Adrenal gland (tissue), 12 donors: Measurements from ENCODE around the gene EPDR1. TPM values are rescaled to one million over a fixed set of nuclear protein-coding genes. Genes with fewer than 3 reads are reported as not detected.

ENCODE experiments used
- DNase-seq, 7 donors: peaks; one replicate each; pipeline ENCODE4 v3.0.0-alpha.2; 2019 to 2020
- H3K27ac ChIP-seq, 5 donors: fragments of 200-600 bp; sonication (generic) in 4 of 5; 1 replicate in 3 of 5; 2 replicates in 2 of 5; pipeline versions ENCODE4 v1.5.1 to v1.8.0; 2016 to 2020; ENCODE audit warnings: mild to moderate bottlenecking in 1 of 5
- H3K27me3 ChIP-seq: fragments of 200-600 bp; 2 replicates; pipeline ENCODE4 v1.8.0; 2021
- H3K36me3 ChIP-seq, 2 donors: fragments of 200-600 bp; replicated peaks in 1 of 2; 1 replicate in 1 of 2; 2 replicates in 1 of 2; pipeline versions ENCODE4 v1.5.1 to v1.8.0; 2018 to 2022
- H3K4me1 ChIP-seq, 2 donors: fragments of 200-600 bp; replicated peaks in 1 of 2; 1 replicate in 1 of 2; 2 replicates in 1 of 2; pipeline versions ENCODE4 v1.5.1 to v1.8.0; 2018 to 2021
- H3K4me3 ChIP-seq, 4 donors: fragments of 200-600 bp; sonication (generic) in 3 of 4; one replicate each; pipeline ENCODE4 v1.5.1; 2016 to 2018
- H3K9me3 ChIP-seq, 3 donors: fragments of 200-600 bp; sonication (generic) in 1 of 3; replicated peaks in 1 of 3; 1 replicate in 2 of 3; 2 replicates in 1 of 3; pipeline versions ENCODE4 v1.5.1 to v1.8.0; 2016 to 2021
- CTCF ChIP-seq, 6 experiments: fragments of 450-650 bp in 4 of 6; fragments of 200-600 bp in 2 of 6; sonication (generic) in 1 of 6; IDR thresholded peaks; 1 replicate in 5 of 6; 2 replicates in 1 of 6; pipeline versions ENCODE4 v1.5.1 to v1.8.0; 2016 to 2021; ENCODE audit warnings: antibody characterized with exemption in 6 of 6, mild to moderate bottlenecking in 2 of 6, moderate library complexity in 1 of 6
- POLR2A ChIP-seq, 2 donors: fragments of 450-650 bp; IDR thresholded peaks; one replicate each; pipeline ENCODE4 v1.6.1; 2017; ENCODE audit warnings: antibody characterized with exemption in 2 of 2, mild to moderate bottlenecking in 2 of 2, moderate library complexity in 1 of 2
- WGBS, 4 donors: extraction: QIAGEN DNeasy Blood & Tissue Kit in 2 of 4; methylation state at CpG; one replicate each; pipeline versions ENCODE4 v1.1.5 to v1.1.7; 2013 to 2017; 5-methylcytosine and 5-hydroxymethylcytosine counted together
- intact Hi-C, 2 donors: fragments of 100-400 bp; cut with DNase I; formaldehyde crosslinking; loops; one replicate each; pipeline versions ENCODE4 v1.14.1 to v1.15.0; 2022 to 2023
- polyA plus RNA-seq, 3 donors: library from polyadenylated mRNA; stranded (reverse); fragments of 200-250 nt in 2 of 3; fragments of 350-450 nt in 1 of 3; fragmentation: Illumina TruSeq in 1 of 3; extraction: RNeasy Lipid Tissue Mini Kit (QIAGEN cat#74804) in 1 of 3; gene quantifications; one replicate each; pipeline ENCODE4 v1.2.3, GENCODE V29; 2013 to 2014
- total RNA-seq, 9 donors: library from RNA; depleted of rRNA in 4 of 9; stranded (reverse); fragments of >200 nt in 4 of 9; fragments of 120-200 nt in 1 of 9; fragmentation: NEBNext Ultra II Directional in 1 of 9; extraction: Animal tissue kit (Norgen Biotek cat#: 25700) in 1 of 9; gene quantifications; one replicate each; pipeline versions ENCODE4 v1.1.0 to v1.2.4, GENCODE V29; 2013 to 2023
- donor health status: healthy with polysubstance abuse.
- donor health status: Bipolar disorder and iron deficiency.
- donor health status: DM: yes; HTN: yes; CAD: no.
- donor health status: DM: no; HTN: no; CAD: no.
- donor health status: DM: no; HTN: no; CAD: no.
- donor health status: DM: yes; HTN: yes; CAD: no.

EPDR1 gene
- total and polyA plus RNA-seq, 12 donors = 4.8 to 210 (median 69.8) TPM

- Histone ChIP-seq H3K9me3 (no peaks in the 10 kb centered on the region), H3K27me3 (no peaks in the 10 kb centered on the region), H3K4me1 (peaks cover 0 to 6% of the 10 kb centered on the region in 2 donors), H3K36me3 (no peaks in the 10 kb centered on the region), H3K27ac (no peak overlapping the region), H3K4me3 (no peak overlapping the region)
- 86 to 98% (median 96%) methylated on average over 9 of the region's 9 CpGs for WGBS, 4 donors
- no peak for DNase-seq
- intact Hi-C loops = no loop called here
- TF ChIP-seq POLR2A (IDR thresholded peaks at IDR 0.05) (no peak), CTCF (IDR thresholded peaks at IDR 0.05) (no peak)
These were observed 12.7 kb downstream of the EPDR1 start for GRCh38 chr7:37933018-37933566.

GRCh38 chr7:37942934-37943610, 22.6 kb downstream of the EPDR1 start:
- DNase-seq = peak; percentile 81 to 95 (median 94)
- peaks cover 4 to 23% of the 10 kb centered on the region in 2 donors for H3K4me1 ChIP-seq
- no peaks in the 10 kb centered on the region for H3K36me3 ChIP-seq
- no peak overlapping the region for H3K4me3 ChIP-seq
- H3K27ac ChIP-seq = peak overlapping the region; percentile 60 to 91 (median 73)
- WGBS, 4 donors = 34 to 43% (median 37%) methylated on average over 10 to 12 of the region's 12 CpGs
- no peaks in the 10 kb centered on the region for H3K27me3 ChIP-seq
- intact Hi-C loops = no loop called here
- H3K9me3 ChIP-seq = no peaks in the 10 kb centered on the region
- no peak for TF ChIP-seq CTCF (IDR thresholded peaks at IDR 0.05)
- no peak for TF ChIP-seq POLR2A (IDR thresholded peaks at IDR 0.05)

GRCh38 chr7:37943905-37944736, 23.7 kb downstream of the EPDR1 start:
- TF ChIP-seq POLR2A (IDR thresholded peaks at IDR 0.05) (no peak), CTCF (IDR thresholded peaks at IDR 0.05) (no peak)
- WGBS, 4 donors = 70 to 84% (median 78%) methylated on average over 8 of the region's 8 CpGs
- Histone ChIP-seq H3K4me1 (peaks cover 4 to 23% of the 10 kb centered on the region in 2 donors), H3K27ac (peak overlapping the region; percentile 60 to 81 (median 73)), H3K36me3 (no peaks in the 10 kb centered on the region), H3K27me3 (no peaks in the 10 kb centered on the region), H3K9me3 (no peaks in the 10 kb centered on the region), H3K4me3 (no peak overlapping the region)
- intact Hi-C loops = no loop called here
- no peak for DNase-seq

- H3K9me3 ChIP-seq = no peaks in the 10 kb centered on the region
- no peak for DNase-seq
- H3K27me3 ChIP-seq = no peaks in the 10 kb centered on the region
- peak overlapping the region in 2 of 5 donors; percentile 46 to 73 for H3K27ac ChIP-seq
- H3K4me1 ChIP-seq = peaks cover 4 to 23% of the 10 kb centered on the region in 2 donors
- TF ChIP-seq CTCF (IDR thresholded peaks at IDR 0.05) = no peak
- TF ChIP-seq POLR2A (IDR thresholded peaks at IDR 0.05) = no peak
- H3K4me3 ChIP-seq = no peak overlapping the region
- 73 to 89% (median 84%) methylated on average over 2 of the region's 2 CpGs for WGBS, 4 donors
- no peaks in the 10 kb centered on the region for H3K36me3 ChIP-seq
- intact Hi-C loops = no loop called here
These were observed 24.3 kb downstream of the EPDR1 start for GRCh38 chr7:37944737-37945054.
